ENCODE data around the gene COL5A3.

COL5A3 gene

DNA sequence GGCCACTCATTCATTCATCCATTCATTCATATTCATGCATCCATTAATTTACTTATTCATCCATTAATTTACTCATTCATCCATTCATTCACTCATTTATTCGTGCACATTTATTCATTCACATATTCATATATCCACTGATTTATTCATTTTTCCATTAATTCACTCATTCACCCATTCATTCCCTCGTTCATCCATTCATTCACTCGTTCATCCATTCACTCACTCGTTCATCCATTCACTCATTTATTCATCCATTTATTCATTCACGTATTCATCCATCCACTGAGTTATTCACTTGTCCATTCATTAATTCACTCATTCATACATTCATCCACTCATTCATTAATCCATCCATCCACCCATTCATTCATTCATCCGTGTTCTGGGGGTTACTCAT is 38.2 kb downstream of the COL5A3 start:
- in situ Hi-C loops (cut with MboI; ENCODE audit: low sequenced_read_pairs): no loop called here

DNA sequence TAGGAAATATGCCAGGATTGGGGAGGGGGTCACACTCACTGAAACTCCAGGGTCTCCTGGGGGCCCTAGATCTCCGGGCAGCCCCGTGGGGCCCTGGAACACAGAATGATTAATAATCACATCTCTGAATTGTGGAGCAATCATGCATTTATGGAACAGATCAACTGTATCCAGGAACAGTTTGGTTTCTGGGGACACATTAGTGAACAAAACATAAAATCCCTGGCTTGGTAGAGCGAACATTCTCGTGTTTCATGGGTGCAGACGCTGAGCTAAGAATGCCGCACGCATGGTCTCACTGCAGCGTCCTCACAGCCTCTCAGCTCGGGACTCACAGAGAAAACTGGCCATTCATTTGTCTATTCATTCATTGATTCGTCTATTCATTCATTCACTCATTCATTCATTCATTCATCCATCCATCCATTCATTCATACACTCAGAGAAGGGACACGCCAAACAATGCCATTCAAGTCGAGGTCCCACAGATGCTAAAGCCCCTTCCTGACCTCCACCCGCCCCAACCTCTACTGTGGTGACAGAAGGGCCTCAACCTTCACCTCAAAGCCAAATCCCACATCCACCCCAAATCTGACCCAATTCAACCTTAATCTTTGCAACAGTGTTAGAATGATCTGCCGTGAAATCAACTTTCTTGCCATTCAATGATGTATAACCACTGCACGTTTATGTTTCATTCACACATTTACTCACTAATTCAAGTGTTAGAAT is 39.0 kb downstream of the COL5A3 start:
- in situ Hi-C loops (cut with MboI; ENCODE audit: low sequenced_read_pairs): no loop called here

DNA sequence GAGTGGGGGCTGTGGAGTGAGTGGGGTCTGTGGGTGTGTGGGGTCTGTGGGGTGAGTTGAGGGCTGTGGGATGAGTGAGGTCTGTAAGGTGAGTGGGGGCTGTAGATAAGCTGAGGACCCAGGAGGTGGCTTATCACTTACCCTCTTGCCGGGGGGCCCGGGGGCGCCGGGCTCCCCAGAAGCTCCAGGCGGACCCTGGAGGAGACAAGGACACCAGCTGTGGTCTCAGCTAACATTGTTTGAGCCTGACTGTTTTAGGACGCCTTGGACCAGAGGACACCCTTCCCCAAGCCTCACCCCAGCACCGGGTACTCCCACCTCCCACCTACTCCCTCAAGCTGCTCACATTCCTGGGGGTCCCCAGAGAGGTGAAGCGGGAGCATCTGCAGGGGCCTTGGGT is 39.8 kb downstream of the COL5A3 start:
- in situ Hi-C loops (cut with MboI; ENCODE audit: low sequenced_read_pairs): no loop called here

DNA sequence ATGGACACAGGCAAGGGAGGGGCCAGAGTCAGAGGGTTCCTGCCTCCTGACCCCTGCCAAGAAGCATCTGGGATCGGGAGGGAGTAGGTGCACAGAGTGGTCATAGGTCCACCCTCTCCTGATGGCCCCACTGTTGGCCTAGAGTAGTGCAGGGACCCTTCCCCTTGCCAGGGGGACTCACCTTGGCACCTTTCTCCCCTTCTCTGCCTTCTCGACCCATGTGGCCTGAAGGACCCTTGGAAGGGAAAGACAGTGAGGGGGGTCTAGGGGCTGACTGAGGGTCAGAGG is 40.7 kb downstream of the COL5A3 start:
- in situ Hi-C loops (cut with MboI; ENCODE audit: low sequenced_read_pairs): no loop called here

DNA sequence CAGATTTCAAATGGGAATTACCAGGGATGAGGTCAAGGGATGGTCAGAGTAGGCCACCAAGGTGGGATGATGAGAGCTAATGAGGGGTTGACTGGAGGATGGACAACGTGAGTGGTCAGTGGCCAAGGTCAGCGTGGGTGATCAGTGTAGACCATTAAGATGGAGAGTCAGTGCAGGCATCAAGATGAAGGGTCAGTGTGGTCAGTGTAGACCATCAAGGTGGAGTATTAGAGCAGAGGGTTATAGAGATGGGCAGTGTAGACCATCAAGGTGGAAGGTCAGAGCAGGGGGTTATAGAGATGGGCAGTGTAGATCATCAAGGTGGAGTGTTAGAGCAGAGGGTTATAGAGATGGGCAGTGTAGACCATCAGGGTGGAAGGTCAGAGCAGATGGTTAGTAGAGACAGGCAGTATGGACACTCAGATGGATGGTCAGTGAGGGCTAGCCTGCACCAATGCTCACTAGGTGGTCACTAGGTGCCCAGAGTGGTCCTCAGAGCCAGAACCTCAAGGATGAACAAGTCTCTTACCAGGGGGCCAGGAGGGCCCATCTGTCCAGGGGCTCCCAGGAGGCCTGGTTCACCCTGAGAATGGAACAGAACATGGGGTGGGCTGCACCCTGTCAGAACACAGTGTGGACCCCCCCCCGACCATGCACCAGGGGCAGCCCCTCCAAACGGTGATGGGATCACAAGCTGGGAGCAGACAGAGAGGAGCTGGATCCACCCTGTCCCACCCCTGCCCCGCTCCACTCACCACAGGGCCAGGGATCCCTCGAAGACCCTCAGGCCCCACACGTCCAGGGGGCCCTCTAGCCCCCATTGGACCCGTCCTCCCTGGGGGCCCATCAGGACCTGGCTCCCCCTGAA is 41.2 kb downstream of the COL5A3 start:
- in situ Hi-C loops (cut with MboI; ENCODE audit: low sequenced_read_pairs): no loop called here

DNA sequence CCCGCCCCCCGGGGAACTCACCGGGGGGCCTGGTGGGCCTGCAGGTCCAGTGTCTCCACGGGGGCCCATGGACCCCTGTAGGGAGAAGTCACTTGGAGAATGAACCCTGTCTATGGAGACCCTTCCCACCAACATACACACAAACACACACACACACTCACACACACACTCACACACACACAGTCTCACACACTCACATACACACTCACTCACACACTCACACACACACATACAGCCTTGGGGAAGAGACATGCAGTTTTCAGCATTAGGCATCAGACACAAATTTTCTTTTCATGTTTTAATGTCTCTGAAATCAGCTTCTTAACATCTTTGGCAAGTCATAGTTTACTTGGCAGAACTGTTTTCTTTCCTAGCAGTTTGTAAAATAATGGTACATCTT is 43.0 kb downstream of the COL5A3 start:
- in situ Hi-C loops (cut with MboI; ENCODE audit: low sequenced_read_pairs): no loop called here

DNA sequence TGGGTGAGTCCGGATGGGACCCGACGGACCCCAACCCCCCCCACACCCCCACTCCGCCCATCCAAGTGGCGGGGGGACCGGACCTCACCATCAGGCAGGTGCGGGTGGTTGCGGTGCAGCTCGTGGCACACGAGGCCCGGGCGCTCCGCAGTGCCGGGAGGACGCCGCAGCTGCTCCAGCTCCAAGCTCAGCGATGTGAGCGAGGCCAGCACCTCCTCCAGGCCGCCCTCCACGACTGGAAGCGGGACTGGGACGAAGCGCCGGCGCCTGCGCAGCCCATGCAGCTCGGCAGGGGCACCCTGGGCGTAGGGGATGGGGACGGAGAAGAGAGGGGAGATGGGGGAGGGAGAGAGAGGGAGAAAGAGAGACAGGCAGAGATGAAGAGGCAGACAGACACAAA is 43.9 kb downstream of the COL5A3 start:
- in situ Hi-C loops (cut with MboI; ENCODE audit: low sequenced_read_pairs): no loop called here

DNA sequence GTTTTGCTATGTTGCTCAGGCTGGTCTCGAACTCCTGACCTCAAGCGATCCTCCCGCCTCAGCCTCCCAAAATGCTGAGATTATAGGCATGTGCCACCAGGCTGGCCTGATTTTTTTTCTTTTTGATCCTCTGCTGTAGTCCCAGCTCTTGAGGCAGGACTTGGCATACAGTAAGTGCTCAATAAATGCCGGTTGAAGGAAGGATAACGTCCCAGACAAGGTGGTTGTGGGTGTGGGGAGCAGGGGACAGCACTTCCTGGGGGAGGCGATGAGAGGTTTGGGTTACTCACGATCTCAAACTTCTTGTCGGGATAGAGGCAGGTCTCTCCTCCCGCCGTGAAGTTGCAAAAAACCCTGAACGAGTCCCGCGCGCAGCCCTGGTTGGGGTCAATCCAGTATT is 44.3 kb downstream of the COL5A3 start:
- in situ Hi-C loops (cut with MboI; ENCODE audit: low sequenced_read_pairs): no loop called here

DNA sequence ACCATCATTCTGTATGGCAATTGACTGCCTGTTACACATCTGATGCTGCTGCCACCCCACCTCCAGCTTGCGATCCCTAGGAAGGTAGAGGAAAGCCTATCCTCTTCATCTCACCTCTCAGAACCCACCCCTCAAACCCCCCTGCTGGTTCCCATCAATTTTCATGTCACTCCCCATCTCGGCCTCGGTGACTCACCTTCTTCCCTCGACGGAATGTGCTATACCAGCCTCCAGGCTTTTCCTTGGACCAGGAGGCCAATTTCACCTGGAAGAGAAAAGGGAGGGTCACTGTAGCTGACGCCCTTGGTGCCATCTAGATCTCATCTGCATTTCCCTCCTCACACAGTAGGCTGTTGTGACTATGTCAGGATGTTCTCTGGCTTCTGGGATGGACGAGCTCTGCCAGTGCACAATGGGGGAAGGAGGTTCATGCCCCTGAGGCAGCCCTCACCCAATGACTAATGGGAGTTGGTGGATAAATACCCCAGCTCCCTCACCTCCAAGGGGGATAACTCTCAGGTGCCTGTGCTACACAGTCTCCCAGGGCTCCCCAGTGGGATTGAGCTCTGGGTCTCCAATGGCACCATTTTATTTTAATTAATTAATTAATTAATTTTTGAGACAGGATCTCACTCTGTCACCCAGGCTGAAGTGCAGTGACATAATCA is 47.5 kb downstream of the COL5A3 start:
- in situ Hi-C loops (cut with MboI; ENCODE audit: low sequenced_read_pairs): no loop called here

DNA sequence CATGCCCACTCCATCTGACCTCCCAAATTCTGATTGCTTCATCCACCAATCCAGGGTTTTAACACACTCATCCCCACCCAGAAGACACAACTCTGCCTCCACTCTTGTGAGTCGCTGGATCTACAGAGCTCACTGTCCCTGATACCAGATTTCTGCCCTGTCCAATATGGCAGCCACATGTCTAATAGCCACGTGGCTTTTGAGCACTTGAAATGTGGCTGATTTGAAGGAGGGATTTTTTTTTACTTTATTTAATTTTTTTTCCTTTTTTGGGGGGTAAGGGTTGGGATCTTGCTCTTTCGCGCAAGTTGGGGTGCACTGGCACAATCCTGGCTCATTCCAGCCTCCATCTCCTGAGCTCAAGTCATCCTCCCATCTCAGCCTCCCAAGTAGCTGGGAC is 49.2 kb downstream of the COL5A3 start:
- in situ Hi-C loops (cut with MboI; ENCODE audit: low sequenced_read_pairs): no loop called here

DNA sequence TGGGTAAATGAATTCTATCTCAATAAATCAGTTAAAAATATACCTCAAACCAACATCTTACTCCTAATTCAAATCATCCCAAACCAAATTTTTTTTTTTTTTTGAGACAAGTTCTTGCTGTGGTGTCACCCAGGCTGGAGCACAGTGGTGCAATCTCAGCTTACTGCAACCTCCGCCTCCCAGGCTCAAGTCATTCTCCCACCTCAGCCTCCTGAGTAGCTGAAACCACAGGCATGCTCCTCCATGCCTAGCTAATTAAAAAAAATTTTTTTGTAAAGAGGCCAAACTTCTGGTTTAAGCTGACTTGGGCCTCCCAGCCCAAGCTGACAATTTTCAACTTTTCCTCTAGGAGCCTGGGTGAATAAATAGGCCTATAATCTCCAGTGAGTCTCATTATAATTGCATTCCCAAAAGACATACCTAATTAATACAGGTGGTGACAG is 51.9 kb downstream of the COL5A3 start:
- in situ Hi-C loops (cut with MboI; ENCODE audit: low sequenced_read_pairs): no loop called here

DNA sequence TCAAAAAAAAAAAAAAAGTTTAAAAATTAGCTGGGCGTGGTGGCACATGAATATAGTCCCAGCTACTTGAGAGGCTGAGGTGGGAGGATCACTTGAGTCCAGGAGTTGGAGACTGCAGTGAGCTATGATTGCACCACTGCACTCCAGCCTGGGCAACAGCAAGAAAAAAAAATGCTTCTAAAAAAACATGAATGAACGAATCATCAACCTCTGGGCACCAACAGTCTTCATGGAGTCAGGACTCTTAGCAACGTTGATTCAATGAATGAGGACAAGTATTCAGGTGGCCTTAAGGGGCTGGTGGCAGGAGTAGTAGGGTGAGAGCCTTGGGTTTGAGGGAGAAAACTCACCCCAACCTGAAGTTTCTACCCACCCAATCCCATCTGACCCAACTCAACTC is 53.3 kb downstream of the COL5A3 start:
- in situ Hi-C loops (cut with MboI; ENCODE audit: low sequenced_read_pairs): no loop called here

DNA sequence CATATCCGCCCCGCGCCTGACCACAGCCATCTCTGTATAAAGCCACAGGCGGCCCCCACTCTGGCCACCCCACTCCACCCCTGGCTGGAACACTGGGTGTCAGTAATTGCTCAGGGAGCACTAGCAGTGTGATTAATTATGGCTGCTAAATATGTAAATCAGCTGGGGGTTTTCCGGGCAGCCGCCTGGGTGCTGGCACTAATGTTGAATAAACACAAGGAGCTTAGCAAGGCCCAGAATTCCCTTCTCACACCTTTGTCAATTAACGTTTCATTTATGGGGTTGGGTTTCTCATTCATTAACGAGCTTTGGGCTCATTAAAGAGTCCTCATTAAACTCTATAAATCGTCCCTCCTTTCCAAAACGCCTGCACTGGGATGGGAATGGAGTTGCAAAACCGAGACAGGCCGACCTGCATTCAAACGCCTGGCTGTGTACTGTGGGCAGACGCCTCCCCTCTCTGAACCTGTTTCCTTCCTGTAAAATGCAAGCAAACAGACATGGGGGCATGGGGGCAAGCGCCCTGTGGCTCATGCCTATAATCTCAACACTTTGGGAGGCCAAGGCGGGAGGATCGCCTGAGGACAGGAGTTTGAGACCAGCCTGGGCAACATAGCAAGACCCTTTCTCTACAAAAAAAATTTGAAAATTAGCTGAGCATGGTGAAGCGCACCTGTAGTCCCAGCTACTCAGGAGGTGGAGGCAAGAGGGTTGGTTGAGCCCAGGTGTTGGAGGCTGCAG is 56.3 kb downstream of the COL5A3 start:
- in situ Hi-C loops (cut with MboI; ENCODE audit: low sequenced_read_pairs): no loop called here

DNA sequence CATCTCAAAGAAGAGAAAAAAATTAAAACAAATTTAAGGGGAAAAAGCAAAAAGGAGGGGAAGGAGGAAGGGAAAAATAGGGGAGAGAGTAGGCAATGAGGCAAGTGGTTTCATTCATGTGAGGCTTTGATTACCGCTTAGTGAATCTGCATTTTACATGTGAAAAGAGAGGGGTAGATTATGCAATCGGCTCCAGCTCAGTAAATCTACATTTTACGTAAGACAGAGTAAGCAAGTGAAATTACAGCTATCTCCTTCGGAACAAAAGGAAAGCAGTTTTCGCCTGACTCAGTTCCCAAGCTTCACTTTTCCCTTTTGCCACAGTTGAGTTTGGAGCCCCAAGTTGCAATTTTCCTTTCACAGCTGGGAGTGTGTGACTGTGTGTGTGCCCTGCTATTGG is 58.0 kb downstream of the COL5A3 start:
- in situ Hi-C loops (cut with MboI; ENCODE audit: low sequenced_read_pairs): no loop called here

DNA sequence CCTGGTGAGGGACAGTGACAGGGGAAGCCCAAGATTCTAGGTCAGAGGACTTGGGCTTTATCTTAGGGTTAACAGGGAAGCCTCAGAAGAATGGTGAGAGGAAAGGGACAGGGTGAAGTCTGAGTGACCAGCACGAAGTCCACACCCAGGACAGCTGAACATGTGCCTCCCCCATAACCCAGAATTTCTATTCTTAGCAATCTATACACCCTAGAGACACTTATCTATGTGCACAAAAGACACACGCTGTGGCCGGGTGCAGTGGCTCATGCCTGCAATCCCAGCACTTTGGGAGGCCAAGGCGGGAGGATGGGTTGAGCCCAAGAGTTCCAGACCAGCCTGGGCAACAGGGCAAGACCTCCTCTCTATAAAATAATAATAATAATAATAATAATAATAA is 62.9 kb downstream of the COL5A3 start:
- in situ Hi-C loops (cut with MboI; ENCODE audit: low sequenced_read_pairs): loop anchor here (25.0 kb wide), 1 partner anchor 290 kb away; the partner anchor contains the start of gene S1PR2

DNA sequence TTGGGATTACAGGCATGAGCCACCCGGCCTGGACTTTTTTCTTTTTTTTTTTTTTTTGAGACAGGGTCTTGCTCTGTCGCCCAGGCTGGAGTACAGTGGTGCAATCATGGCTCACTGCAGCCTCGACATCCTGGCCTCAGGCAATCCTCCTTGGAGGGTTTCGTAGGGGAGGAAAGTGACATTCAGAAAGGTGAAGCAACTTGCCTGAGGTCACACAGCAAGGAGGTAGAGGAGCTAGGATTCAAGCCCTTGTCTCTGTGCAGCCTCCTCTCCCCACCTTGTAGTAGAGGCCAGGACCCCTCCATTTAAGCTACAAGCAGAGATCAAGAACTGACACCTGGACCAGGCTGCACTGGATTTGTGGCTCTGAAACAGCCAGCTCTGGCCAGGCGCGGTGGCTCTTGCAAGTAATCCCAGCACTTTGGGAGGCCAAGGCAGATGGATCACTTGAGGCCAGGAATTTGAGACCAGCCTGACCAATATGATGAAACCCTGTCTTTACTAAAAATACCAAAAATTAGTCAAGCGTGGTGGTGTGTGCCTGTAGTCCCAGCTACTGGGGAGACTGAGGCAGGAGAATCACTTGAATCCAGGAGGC is 63.7 kb downstream of the COL5A3 start:
- in situ Hi-C loops (cut with MboI; ENCODE audit: low sequenced_read_pairs): loop anchor here (25.0 kb wide), 1 partner anchor 291 kb away; the partner anchor contains the start of gene S1PR2

DNA sequence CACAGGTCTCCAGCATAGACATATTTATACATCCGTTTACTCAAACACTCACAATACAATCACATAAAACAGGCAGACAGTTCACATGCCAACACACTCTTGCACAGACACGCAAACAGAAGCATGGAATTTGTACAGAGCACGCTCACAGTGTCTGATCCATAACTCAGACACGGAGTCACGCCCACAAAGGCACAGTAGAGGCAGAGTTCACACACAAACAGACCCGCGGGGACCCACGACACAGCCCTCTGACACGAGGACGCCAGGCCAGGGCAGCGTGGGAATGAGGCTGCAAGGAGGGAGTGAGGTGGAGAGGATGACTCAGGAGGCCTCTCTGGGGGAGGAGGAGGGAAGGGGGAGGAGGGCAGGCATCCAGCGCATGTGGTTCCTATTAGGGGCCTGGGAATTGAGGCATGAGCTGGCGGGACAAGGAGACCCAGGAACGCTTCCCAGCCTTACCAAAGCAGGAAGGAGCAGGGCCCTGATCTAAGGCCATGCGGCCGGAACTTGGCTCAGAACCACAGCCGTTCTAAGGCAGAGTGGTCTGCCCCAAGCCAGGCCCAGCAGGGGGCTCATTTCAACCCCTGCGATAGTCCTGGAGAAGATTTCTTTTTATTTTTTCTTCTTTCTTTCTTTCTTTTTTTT is 64.9 kb downstream of the COL5A3 start:
- in situ Hi-C loops (cut with MboI; ENCODE audit: low sequenced_read_pairs): loop anchor here (25.0 kb wide), 1 partner anchor 292 kb away; the partner anchor contains the start of gene S1PR2

DNA sequence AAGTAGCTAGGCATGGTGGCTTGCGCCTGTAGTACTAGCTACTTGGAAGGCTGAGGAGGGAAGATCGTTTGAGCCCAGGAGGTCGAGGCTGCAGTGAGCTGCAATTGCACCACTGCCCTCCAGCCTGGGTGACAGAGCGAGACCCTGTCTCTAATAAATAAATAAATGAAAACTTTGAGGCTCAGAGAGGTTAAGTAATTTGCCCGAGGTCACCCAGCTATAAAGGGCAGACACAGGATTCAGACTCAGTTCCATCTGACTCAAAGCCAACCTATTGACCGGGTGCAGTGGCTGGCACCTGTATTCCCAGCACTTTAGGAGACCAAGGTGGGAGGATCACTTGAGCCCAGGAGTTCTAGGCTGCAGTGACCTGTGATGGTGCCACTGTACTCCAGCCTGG is 66.6 kb downstream of the COL5A3 start:
- in situ Hi-C loops (cut with MboI; ENCODE audit: low sequenced_read_pairs): loop anchor here (25.0 kb wide), 1 partner anchor 294 kb away; the partner anchor contains the start of gene S1PR2

DNA sequence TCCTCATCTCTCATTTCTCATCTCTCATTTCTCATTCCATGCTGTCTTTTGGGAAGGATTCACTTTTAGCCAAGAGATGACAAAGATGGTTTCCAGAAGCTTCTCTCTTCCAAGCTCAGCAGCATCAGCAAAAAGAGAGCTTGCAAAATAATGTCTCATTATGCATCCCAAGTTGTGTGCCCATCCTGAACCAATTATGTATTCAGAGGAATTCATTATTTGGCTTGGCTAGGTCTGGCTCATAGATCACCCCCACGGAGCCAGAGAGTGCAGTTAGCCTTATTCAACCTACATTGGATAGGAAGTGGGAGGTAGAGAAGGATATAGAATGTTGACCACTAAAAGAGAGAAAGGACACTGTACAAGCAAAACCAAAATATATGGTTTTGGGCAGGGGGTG is 68.6 kb downstream of the COL5A3 start:
- in situ Hi-C loops (cut with MboI; ENCODE audit: low sequenced_read_pairs): loop anchor here (25.0 kb wide), 1 partner anchor 296 kb away; the partner anchor contains the start of gene S1PR2

DNA sequence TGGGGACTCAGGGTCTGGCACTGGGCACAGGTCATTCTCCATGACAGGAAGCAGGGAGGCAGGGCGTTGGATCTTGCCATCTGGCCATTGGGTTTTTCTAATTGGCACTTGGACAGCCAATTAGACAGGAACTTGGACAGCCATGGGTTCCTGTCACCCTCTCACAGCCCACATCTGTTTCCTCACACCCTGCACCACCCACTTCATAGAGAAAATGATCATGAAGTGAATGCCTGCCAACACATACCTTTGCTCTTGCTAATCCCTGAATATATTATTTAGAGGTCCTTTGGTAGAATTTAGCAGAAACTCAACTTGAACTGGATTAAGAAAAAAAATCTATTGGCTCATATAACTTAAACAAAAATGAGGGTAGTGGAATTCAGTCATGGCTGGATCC is 69.1 kb downstream of the COL5A3 start:
- in situ Hi-C loops (cut with MboI; ENCODE audit: low sequenced_read_pairs): loop anchor here (25.0 kb wide), 1 partner anchor 296 kb away; the partner anchor contains the start of gene S1PR2
